ENCODE results near the gene MAPK7.

DNA sequence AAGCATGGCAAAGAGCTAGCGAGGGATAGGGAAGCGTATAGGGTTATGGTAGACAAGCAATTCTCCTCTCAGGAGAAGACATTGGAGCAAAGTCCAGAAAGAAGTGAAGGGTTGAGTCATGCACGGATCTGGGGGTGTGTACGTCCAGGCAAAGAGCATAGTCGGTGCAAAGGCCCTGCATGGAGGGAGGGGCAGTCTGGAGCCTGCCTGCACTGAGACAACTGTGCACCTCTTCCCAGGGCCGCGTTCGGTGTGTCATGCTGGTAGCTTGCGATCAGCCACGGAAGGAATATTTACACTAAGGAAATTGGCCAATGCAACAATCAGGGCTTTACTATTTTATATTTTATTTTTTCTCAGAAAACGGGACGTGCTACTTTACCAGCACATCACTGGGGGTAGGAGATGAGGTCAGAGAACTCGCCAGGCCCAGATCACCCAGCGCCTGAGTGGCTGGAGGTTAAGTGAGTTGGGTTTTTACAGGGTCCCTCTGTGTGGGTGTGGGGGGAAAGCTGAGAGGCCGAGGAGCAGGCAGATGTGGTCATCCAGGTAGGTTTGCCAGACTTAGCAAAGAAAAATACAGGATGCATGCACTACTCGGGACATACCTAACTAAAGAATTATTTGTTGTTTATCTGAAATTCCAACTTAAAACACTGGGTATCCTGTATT, 9.1 kb upstream of the MAPK7 start:
- TF ChIP-seq, protein P1, sequence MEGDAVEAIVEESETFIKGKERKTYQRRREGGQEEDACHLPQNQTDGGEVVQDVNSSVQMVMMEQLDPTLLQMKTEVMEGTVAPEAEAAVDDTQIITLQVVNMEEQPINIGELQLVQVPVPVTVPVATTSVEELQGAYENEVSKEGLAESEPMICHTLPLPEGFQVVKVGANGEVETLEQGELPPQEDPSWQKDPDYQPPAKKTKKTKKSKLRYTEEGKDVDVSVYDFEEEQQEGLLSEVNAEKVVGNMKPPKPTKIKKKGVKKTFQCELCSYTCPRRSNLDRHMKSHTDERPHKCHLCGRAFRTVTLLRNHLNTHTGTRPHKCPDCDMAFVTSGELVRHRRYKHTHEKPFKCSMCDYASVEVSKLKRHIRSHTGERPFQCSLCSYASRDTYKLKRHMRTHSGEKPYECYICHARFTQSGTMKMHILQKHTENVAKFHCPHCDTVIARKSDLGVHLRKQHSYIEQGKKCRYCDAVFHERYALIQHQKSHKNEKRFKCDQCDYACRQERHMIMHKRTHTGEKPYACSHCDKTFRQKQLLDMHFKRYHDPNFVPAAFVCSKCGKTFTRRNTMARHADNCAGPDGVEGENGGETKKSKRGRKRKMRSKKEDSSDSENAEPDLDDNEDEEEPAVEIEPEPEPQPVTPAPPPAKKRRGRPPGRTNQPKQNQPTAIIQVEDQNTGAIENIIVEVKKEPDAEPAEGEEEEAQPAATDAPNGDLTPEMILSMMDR (IDR thresholded peaks at IDR 0.05; ENCODE audit: insufficient read depth, low read depth, low read length), result no peak
- no peak for TF ChIP-seq EZH2 (IDR thresholded peaks at IDR 0.05; ENCODE audit: insufficient read depth, low read length)
